HFF-Myc (cell line): ENCODE results near the gene SCP2.

Experiments
- DNase-seq: peaks from one replicate; pipeline ENCODE4 v3.0.0-alpha.2; 2011; ENCODE audit warnings: low read depth; ENCODE audit errors: extremely low read depth
- H3K4me3 ChIP-seq: replicated peaks from 2 replicates; pipeline ENCODE4 v1.5.1; 2011; ENCODE audit warnings: low read depth, mild to moderate bottlenecking, control low read depth, low read length
- TF ChIP-seq, protein P1 (sequence below): IDR thresholded peaks from 2 replicates; pipeline ENCODE4 v1.5.1; 2012; ENCODE audit warnings: mild to moderate bottlenecking, low read depth, low read length, control low read depth; ENCODE audit errors: missing control alignments

SCP2 gene

DNA sequence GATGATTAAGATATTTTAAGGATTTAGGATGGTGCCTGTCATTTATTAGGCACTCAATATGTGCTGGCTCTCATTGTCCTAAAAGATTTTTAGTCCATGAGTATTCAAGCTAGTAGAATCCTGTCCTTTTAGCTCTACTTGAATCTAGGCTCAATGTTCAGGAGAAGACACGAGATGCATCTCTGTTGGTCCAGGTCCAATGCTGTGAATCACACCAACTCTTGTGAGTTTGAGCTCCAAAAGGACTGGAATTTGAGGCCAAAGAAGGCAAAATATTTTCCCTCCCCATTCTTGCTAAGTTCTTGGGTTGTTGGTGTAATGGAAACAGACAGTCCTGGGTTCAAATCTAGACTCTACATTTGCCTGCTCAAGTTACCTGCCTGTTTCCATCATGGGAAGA is 133.5 kb downstream of the SCP2 start:
- TF ChIP-seq, protein P1, sequence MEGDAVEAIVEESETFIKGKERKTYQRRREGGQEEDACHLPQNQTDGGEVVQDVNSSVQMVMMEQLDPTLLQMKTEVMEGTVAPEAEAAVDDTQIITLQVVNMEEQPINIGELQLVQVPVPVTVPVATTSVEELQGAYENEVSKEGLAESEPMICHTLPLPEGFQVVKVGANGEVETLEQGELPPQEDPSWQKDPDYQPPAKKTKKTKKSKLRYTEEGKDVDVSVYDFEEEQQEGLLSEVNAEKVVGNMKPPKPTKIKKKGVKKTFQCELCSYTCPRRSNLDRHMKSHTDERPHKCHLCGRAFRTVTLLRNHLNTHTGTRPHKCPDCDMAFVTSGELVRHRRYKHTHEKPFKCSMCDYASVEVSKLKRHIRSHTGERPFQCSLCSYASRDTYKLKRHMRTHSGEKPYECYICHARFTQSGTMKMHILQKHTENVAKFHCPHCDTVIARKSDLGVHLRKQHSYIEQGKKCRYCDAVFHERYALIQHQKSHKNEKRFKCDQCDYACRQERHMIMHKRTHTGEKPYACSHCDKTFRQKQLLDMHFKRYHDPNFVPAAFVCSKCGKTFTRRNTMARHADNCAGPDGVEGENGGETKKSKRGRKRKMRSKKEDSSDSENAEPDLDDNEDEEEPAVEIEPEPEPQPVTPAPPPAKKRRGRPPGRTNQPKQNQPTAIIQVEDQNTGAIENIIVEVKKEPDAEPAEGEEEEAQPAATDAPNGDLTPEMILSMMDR: no peak
- H3K4me3 ChIP-seq: no peak overlapping the region
- DNase-seq: no peak

DNA sequence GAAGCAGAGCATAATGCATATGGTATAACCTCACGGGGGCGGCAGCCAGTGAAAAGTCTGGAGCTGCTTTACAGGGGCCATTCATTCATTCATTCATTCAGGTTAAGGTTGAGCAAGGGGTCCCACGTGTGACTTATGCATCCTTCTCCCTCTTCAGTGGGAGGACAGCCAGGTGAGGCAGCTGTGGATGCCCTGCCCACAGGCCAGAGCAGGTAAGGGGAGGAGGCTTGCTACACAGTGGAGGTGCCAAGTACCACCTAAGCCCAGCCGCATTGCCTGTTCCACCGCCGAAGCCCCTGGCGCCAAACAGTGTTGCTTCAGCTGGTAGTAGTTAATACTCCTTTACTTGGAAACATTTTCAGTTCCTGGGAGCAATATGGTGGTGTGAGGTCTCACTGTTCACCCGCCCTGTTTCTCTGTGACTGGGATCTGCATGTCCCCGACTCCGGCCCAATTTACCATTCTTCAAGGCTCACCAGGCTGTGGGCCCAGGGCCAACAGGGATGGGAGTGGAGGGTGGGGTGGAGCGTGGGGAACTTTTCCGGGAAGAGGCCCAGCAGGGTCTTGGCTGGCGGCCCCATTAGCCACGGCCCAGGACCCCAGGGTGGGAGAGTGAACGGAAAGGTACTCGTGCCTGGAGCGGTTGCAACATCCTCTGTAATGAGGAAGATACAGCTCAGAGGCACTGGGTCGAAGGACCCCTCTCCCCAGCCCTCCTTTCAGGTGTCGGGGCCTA is 134.2 kb downstream of the SCP2 start:
- TF ChIP-seq, protein P1: no peak
- DNase-seq: no peak
- peak overlapping the region; percentile 51 for H3K4me3 ChIP-seq

DNA sequence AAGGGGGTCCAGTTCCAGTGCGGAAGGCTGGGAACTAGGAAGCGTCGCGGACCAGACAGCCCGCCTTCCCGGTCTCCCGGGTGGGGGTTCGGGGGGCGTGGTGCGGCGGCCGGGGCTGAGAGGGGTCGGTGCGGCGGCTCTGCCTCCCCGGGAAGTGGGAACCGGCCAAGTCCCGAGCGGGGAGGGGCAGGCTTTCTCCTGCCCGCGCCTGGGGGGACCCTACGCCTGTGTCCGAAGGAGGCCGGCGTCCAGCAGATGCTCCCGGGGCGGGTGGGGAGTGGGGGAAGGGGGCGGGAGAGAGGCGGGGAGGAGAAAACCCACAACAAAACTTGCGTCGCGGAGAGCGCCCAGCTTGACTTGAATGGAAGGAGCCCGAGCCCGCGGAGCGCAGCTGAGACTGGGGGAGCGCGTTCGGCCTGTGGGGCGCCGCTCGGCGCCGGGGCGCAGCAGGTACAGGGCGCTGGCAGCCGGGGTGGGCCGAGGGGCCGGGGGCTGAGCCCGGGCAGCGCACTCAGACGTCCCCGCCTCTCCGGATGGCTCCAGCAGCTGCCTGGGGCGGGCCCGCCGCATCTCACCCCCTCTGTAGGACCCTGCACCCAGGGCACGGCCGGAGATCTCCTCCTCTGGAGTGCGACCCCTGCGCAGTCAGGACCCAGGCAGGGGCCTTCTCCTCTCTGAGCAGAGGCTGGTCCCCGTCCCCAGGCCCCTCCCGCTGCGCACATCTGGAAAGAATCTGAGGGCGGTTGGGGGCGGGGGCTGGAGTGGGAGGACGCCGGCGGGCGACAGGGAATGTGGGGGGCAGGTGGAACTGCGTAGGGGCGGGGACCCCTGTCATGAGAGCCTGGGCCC is 135.0 kb downstream of the SCP2 start, which contains the start of gene PODN:
Gene PODN, plus strand, starts transcription at position 355 of the 849 bp plus-strand sequence. CDS start 7,643 bp downstream, outside the sequence.
- DNase-seq: no peak
- H3K4me3 ChIP-seq: peak within 1 kb of the TSS; percentile 51
- TF ChIP-seq, protein P1: no peak

DNA sequence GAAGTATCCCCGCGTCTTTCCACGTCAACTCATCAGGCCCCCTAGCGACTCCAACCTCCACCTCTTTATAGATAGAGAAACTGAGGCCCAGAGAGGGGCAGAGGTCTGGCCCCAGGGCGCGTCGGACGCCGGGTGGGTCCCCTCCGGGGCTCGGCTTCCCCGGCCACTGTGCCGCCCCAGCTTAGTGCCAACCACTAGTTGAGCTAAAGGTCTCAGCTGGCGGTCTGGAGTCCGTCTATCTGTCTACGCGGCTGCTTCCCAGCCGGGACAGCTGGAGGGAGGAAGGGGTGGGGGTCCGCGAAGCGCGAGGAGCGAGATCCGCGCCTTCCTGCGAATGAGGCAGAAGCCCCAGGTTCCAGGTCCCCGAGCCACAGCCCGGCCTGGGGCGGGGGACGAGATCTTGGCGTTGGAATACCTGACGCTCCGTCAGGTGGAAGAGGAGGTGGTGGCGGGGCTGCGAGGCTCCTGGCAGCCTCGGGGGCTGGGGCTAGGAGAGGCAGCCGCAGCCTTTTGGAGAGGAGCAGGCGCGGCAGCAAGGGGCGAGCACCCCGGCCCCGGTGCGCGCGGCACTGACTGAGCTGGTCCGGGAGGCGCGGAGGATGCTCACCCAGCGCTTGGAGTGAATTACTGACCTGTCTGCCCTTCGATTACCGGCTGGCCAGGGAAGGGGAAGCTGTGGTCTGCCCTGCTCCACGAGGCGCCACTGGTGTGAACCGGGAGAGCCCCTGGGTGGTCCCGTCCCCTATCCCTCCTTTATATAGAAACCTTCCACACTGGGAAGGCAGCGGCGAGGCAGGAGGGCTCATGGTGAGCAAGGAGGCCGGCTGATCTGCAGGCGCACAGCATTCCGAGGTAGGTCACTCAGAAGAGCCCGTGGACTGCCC is 135.9 kb downstream of the SCP2 start:
- H3K4me3 ChIP-seq: peak overlapping the region; percentile 51
- TF ChIP-seq, protein P1: no peak
- no peak for DNase-seq

DNA sequence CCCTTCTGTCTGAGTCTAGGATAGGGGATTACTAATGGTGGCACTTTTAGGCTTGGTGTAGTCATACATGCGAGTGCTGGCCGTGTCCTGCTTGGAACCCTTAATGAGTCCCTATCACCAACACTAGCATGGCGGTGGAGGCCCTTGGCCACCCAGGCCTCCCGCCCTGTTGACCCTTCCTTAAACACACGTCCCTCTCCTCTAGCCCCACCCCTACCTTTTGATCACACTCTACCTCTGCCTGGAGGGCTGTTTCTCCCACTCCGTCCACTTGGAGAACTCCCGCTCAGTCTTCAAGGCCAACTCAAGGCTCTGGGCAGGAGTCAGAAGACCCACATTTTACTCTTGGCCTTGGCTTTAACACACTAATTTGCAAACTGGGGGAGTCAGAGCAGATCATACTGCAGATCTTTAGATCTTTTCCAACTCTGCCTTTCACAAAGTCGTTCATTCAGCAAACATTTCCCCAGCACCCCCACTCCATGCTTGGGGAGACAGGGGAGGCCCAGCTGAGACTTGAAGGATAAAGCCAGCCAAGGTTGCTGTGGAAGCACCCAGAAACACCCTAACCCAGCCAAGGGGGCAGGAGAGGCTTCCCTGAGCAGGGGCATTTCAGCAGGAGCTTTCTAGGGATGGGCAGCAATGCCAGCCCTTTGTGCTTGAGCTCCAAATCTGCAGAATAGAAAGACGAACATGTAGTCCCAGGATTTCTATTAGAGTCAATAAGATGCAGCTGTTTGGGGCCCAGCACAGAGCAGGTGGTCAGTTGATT is 136.9 kb downstream of the SCP2 start:
- H3K4me3 ChIP-seq: no peak overlapping the region
- TF ChIP-seq, protein P1: no peak
- DNase-seq: no peak

DNA sequence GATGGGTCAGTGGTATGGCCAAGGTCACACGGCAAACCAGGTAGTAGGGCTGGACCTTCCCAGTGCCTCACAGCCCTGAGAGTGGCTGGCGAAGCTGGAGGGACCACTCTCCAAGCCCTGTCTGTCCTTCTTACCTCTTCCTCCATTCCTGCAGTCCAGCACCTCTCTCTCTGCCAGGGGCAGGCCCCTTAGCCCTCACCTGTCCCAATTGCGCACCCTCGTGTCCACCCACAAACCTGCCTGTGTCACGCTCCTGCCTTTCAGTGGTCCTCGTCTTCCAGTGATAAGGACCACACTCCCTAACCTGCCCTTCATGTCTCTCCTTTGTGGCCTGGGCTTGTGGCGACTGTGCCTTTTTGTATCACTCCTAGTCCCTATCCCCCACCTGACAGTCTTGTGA is 138.3 kb downstream of the SCP2 start:
- no peak overlapping the region for H3K4me3 ChIP-seq
- DNase-seq: no peak
- TF ChIP-seq, protein P1: no peak
